Thyroid gland (tissue), 4 donors: ENCODE results near the gene IHH. TPM values are rescaled to one million over a fixed set of nuclear protein-coding genes. Genes with fewer than 3 reads are reported as not detected.

ENCODE experiments used
- DNase-seq, 2 donors: peaks; one replicate each; pipeline ENCODE4 v3.0.0-alpha.2; 2019
- H3K27ac ChIP-seq, 3 donors: fragments of 200-600 bp; sonication (generic); 1 replicate in 2 of 3; 2 replicates in 1 of 3; pipeline ENCODE4 v1.5.1; 2016 to 2019; ENCODE audit warnings: mild to moderate bottlenecking in 1 of 3, moderate library complexity in 1 of 3
- H3K27me3 ChIP-seq: fragments of 200-600 bp; sonication (generic); one replicate; pipeline ENCODE4 v1.5.1; 2019
- H3K36me3 ChIP-seq, 2 donors: fragments of 200-600 bp; sonication (generic); one replicate each; pipeline ENCODE4 v1.5.1; 2016 to 2019
- H3K4me1 ChIP-seq, 2 donors: fragments of 200-600 bp; sonication (generic); one replicate each; pipeline ENCODE4 v1.5.1; 2017 to 2019
- H3K4me3 ChIP-seq, 3 donors: fragments of 200-600 bp; sonication (generic); replicated peaks in 1 of 3; 1 replicate in 2 of 3; 2 replicates in 1 of 3; pipeline ENCODE4 v1.5.1; 2016; ENCODE audit warnings: mild to moderate bottlenecking in 1 of 3
- H3K9me3 ChIP-seq: fragments of 200-600 bp; sonication (generic); one replicate; pipeline ENCODE4 v1.5.1; 2017
- POLR2A ChIP-seq, 2 donors: fragments of 450-650 bp; IDR thresholded peaks; one replicate each; pipeline ENCODE4 v1.6.1; 2017; ENCODE audit warnings: antibody characterized with exemption in 2 of 2, mild to moderate bottlenecking in 2 of 2, moderate library complexity in 1 of 2
- WGBS, 2 donors: methylation state at CpG; one replicate each; pipeline ENCODE4 v1.1.5; 2017; 5-methylcytosine and 5-hydroxymethylcytosine counted together
- intact Hi-C: fragments of 100-400 bp; cut with DNase I; formaldehyde crosslinking; loops from one replicate; pipeline ENCODE4 v1.15.1; 2023
- total RNA-seq, 4 donors: library from RNA; depleted of rRNA; stranded (reverse); fragments of >200 nt; gene quantifications; one replicate each; pipeline ENCODE4 v1.2.3, GENCODE V29; 2016
- TF ChIP-seq, protein P1 (sequence below), 6 experiments: fragments of 200-600 bp in 3 of 6; fragments of 450-650 bp in 3 of 6; sonication (generic) in 3 of 6; IDR thresholded peaks; one replicate each; pipeline ENCODE4 v1.5.1; 2016 to 2019; ENCODE audit warnings: antibody characterized with exemption in 6 of 6, mild to moderate bottlenecking in 2 of 6, inconsistent platforms in 1 of 6, moderate library complexity in 1 of 6

The IHH gene
- total RNA-seq, 4 donors from 2014 or later, result 0.34 TPM; not detected in 3

DNA sequence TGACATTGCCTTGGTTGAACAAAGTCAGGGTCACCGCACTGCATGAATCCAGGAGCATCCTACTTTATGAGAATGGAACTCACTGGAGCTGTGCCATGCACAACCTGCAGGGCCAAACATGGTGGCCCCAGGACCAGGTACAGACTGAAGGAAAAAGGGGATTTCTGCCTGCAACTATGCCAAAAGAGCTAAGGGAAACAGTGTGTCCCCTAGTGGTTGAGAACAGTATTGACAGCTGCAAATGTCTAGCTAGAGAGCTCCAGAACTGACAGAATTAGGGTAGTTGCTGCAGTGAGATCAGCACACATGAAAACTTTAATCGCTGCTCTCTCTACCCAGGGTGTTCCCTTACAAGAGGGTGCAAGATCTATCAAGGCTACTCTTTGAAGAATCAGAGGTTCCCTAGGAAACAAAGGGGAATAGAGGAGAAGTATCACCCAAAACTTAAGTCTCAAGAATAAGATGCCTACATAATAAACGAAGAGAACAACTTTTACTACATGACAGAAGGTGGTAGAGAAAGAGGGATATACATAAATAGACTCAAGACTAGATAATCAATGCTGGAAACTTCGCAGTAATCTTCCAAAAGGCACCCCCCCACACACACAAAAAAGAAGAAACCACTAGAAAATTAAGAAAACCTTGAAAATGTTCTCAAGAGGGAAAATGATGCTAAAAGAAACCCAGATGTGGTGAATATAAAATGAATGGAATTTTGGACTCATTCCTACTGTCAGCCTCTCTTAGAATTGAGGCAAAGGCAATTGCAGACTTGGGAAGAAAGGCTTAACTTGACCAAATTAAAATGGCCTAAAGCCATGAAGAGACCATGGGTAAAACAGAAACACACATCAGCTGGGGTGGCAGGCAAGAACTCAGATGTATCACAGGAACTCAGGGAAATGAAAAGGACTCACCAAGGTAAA lies 43.6 kb upstream of the IHH start:
- Histone ChIP-seq H3K4me1 (no peaks in the 10 kb centered on the region), H3K27me3 (no peaks in the 10 kb centered on the region), H3K9me3 (no peaks in the 10 kb centered on the region), H3K4me3 (no peak overlapping the region), H3K27ac (no peak overlapping the region), H3K36me3 (no peaks in the 10 kb centered on the region)
- DNase-seq, result no peak
- WGBS, 2 donors, result 67 to 72% methylated on average over 4 of the region's 4 CpGs
- no peak for TF ChIP-seq POLR2A (IDR thresholded peaks at IDR 0.05)
- TF ChIP-seq, protein P1, sequence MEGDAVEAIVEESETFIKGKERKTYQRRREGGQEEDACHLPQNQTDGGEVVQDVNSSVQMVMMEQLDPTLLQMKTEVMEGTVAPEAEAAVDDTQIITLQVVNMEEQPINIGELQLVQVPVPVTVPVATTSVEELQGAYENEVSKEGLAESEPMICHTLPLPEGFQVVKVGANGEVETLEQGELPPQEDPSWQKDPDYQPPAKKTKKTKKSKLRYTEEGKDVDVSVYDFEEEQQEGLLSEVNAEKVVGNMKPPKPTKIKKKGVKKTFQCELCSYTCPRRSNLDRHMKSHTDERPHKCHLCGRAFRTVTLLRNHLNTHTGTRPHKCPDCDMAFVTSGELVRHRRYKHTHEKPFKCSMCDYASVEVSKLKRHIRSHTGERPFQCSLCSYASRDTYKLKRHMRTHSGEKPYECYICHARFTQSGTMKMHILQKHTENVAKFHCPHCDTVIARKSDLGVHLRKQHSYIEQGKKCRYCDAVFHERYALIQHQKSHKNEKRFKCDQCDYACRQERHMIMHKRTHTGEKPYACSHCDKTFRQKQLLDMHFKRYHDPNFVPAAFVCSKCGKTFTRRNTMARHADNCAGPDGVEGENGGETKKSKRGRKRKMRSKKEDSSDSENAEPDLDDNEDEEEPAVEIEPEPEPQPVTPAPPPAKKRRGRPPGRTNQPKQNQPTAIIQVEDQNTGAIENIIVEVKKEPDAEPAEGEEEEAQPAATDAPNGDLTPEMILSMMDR (IDR thresholded peaks at IDR 0.05), result peak; percentile 25 to 55 (median 40)
- intact Hi-C loops, result no loop called here

DNA sequence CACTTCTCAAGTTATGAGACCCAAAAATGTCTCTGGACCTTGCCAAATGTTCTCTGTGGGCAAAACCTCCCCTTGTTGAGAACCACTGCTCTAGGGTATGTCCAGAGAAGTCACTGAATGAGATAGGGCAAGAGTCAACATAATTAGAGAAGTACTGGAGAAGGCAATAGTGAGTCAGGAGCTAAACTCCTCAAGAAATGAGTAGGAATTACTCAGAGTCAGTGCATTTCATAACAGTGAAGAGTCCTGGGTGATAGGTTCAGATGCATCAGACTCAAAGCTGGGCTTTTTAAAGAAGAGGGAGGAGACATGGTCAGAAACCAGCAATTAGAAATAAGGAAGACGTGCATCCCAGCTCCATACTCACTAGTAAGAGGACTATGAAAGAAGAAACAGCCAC lies 38.6 kb upstream of the IHH start:
- TF ChIP-seq POLR2A (IDR thresholded peaks at IDR 0.05), result no peak
- TF ChIP-seq, protein P1 (IDR thresholded peaks at IDR 0.05), result no peak
- no peak overlapping the region for H3K4me3 ChIP-seq
- WGBS, 2 donors, result 93 to 97% methylated on average over 1 of the region's 1 CpG
- H3K36me3 ChIP-seq, result no peaks in the 10 kb centered on the region
- DNase-seq, result no peak
- intact Hi-C loops, result no loop called here
- H3K27me3 ChIP-seq, result no peaks in the 10 kb centered on the region
- H3K9me3 ChIP-seq, result no peaks in the 10 kb centered on the region
- no peak overlapping the region for H3K27ac ChIP-seq
- no peaks in the 10 kb centered on the region for H3K4me1 ChIP-seq

DNA sequence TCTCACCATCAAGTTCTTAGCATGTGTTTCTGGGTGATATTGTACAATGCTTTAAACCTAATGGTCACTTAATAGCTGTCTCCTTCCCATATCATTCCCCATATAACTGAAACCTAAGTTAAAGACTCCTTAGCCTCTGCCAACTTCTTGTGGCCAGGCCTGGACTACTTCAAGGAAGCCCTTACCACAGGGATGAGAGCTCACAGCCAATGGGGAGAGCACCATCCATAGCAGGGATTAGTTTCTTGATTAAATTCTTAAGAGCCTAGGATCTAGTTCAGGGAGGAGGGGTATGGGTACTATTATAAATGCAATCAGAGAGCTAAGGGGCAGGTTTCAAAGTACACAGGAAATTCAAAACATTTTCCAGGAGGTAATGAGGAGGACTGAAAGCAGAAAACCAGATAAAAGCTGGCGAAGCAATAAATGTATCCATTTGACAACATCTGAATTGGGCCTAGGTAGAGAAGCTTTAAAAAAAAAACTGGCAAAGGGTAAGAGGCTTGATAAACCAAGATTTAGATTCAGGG lies 34.8 kb upstream of the IHH start:
- no peaks in the 10 kb centered on the region for H3K36me3 ChIP-seq
- no peak overlapping the region for H3K4me3 ChIP-seq
- H3K27me3 ChIP-seq, result no peaks in the 10 kb centered on the region
- 97 to 98% methylated on average over 1 of the region's 1 CpG for WGBS, 2 donors
- TF ChIP-seq POLR2A (IDR thresholded peaks at IDR 0.05), result no peak
- TF ChIP-seq, protein P1 (IDR thresholded peaks at IDR 0.05), result no peak
- H3K4me1 ChIP-seq, result no peaks in the 10 kb centered on the region
- intact Hi-C loops, result no loop called here
- no peak overlapping the region for H3K27ac ChIP-seq
- no peaks in the 10 kb centered on the region for H3K9me3 ChIP-seq
- DNase-seq, result no peak

DNA sequence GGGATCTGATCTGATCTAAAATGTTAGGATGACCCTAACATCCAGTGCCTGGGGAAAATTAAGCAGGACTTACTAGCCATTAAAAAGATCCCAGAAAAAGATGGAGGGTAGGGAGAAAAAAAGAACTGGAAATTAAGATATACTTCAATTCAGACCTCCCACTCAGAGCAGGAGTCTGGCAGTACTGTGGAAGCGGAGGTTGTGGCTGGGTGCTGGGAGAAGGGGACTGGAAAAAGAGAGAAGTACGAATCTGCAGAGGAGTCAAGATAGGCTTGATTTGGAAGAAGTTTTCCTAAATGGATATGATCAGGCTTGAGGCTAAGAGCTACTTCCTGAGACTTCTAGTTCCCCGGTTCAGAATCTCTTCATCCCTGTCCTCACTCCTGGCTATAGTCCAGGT lies 33.5 kb upstream of the IHH start:
- 77 to 84% methylated on average over 3 of the region's 3 CpGs for WGBS, 2 donors
- no peak overlapping the region for H3K27ac ChIP-seq
- TF ChIP-seq, protein P1 (IDR thresholded peaks at IDR 0.05), result no peak
- TF ChIP-seq POLR2A (IDR thresholded peaks at IDR 0.05), result no peak
- H3K4me3 ChIP-seq, result no peak overlapping the region
- no peaks in the 10 kb centered on the region for H3K9me3 ChIP-seq
- H3K27me3 ChIP-seq, result no peaks in the 10 kb centered on the region
- H3K36me3 ChIP-seq, result no peaks in the 10 kb centered on the region
- no peaks in the 10 kb centered on the region for H3K4me1 ChIP-seq
- no peak for DNase-seq
- intact Hi-C loops, result no loop called here
